SK-N-SH treated with all-trans-retinoic acid at 6 μM for 48 hours (cell line): ENCODE data around the gene KCNG2.
A peak's percentile ranks its signal among the peaks of the same experiment; 100 is the strongest.

ENCODE experiments used
- ATAC-seq: fragments of 200-7000 bp; cut with Tn5 transposase; 3 replicates; pipeline ENCODE4 v1.9.1; 2020; ENCODE audit warnings: mild to moderate bottlenecking, moderate library complexity
- ARNTL ChIP-seq: fragments of 450-650 bp; formaldehyde crosslinking; IDR thresholded peaks from 2 replicates; pipeline ENCODE4 v1.5.0; 2020; ENCODE audit warnings: low read depth, mild to moderate bottlenecking, moderate library complexity, borderline replicate concordance
- BACH2 ChIP-seq: fragments of 250-450 bp; sonication (Bioruptor Pico); IDR thresholded peaks from 2 replicates; pipeline ENCODE4 v1.9.0; 2021; ENCODE audit warnings: mild to moderate bottlenecking, borderline replicate concordance
- CREB5 ChIP-seq: fragments of 250-450 bp; sonication (Bioruptor Pico); IDR thresholded peaks from 2 replicates; pipeline ENCODE4 v1.5.1; 2020; ENCODE audit warnings: low read depth, mild to moderate bottlenecking, moderate library complexity
- CSDC2 ChIP-seq: fragments of 250-450 bp; sonication (Bioruptor Pico); IDR thresholded peaks from 2 replicates; pipeline ENCODE4 v1.5.0; 2020; ENCODE audit warnings: mild to moderate bottlenecking, moderate library complexity
- ESRRG ChIP-seq: fragments of 250-450 bp; sonication (Bioruptor Pico); IDR thresholded peaks from 2 replicates; pipeline ENCODE4 v1.6.1; 2021; ENCODE audit warnings: mild to moderate bottlenecking
- GLIS3 ChIP-seq: fragments of 250-450 bp; sonication (Bioruptor Pico); IDR thresholded peaks from 2 replicates; pipeline ENCODE4 v1.5.0; 2020; ENCODE audit warnings: mild to moderate bottlenecking, moderate library complexity
- PATZ1 ChIP-seq: fragments of 250-450 bp; sonication (Bioruptor Pico); IDR thresholded peaks from 2 replicates; pipeline ENCODE4 v1.8.0; 2020; ENCODE audit warnings: mild to moderate bottlenecking, moderate library complexity, borderline replicate concordance
- PPARA ChIP-seq: fragments of 250-450 bp; sonication (Bioruptor Pico); IDR thresholded peaks from 2 replicates; pipeline ENCODE4 v1.5.0; 2020; ENCODE audit warnings: mild to moderate bottlenecking, borderline replicate concordance
- TOX ChIP-seq: fragments of 250-450 bp; sonication (Bioruptor Pico); IDR thresholded peaks from 2 replicates; pipeline ENCODE4 v1.8.0; 2021; ENCODE audit warnings: mild to moderate bottlenecking, moderate library complexity, borderline replicate concordance
- ZC3H10 ChIP-seq: fragments of 250-450 bp; sonication (Bioruptor Pico); IDR thresholded peaks from 2 replicates; pipeline ENCODE4 v1.5.1; 2021; ENCODE audit warnings: mild to moderate bottlenecking, moderate library complexity
- ZFP3 ChIP-seq: fragments of 250-450 bp; sonication (Bioruptor Pico); IDR thresholded peaks from 2 replicates; pipeline ENCODE4 v1.5.0; 2020; ENCODE audit warnings: mild to moderate bottlenecking, moderate library complexity
- ZFP30 ChIP-seq: fragments of 450-650 bp; formaldehyde crosslinking; IDR thresholded peaks from 2 replicates; pipeline ENCODE4 v1.5.0; 2022; ENCODE audit warnings: mild to moderate bottlenecking, moderate library complexity
- ZNF70 ChIP-seq: fragments of 450-650 bp; formaldehyde crosslinking; IDR thresholded peaks from 2 replicates; pipeline ENCODE4 v1.5.0; 2020; ENCODE audit warnings: mild to moderate bottlenecking, moderate library complexity
- ZNF8 ChIP-seq: fragments of 450-650 bp; formaldehyde crosslinking; IDR thresholded peaks from 2 replicates; pipeline ENCODE4 v1.5.0; 2020; ENCODE audit warnings: mild to moderate bottlenecking, moderate library complexity
- TF ChIP-seq, protein P1 (sequence below): fragments of 250-450 bp; sonication (Bioruptor Pico); IDR thresholded peaks from 2 replicates; pipeline ENCODE4 v1.5.0; 2020; ENCODE audit warnings: mild to moderate bottlenecking, moderate library complexity
- TF ChIP-seq, protein P2 (sequence below): fragments of 250-450 bp; sonication (Bioruptor Pico); IDR thresholded peaks from 2 replicates; pipeline ENCODE4 v1.8.0; 2021; ENCODE audit warnings: low read depth, mild to moderate bottlenecking, moderate library complexity, borderline replicate concordance

KCNG2 gene

DNA sequence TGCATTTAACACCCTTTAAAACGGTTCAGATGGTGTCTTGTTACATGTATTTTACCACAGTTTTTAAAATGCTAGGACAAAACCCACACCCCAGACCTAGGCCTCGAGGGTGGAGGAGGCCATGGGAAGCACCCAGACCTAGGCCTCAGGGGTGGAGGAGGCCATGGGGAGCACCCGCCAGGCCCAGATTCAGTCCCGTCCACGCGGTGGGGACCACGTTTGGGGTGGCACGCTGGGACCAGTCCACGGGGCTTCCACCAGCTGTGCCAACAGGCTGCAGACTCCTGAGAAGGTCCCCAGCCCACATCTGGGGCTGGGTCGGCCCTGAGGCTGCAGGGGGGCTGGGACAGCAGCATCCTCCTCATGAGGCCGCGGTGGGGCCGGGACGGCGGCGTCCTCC lies 90.3 kb downstream of the KCNG2 start:
- no peak for ATAC-seq
- TF ChIP-seq ESRRG (CRISPR knock-in tag) (no peak), PPARA (CRISPR knock-in tag) (no peak), ZC3H10 (CRISPR knock-in tag) (no peak), BACH2 (CRISPR knock-in tag) (no peak), PATZ1 (no peak), ZNF70 (CRISPR knock-in tag) (no peak), CREB5 (CRISPR knock-in tag) (no peak), CSDC2 (CRISPR knock-in tag) (no peak), GLIS3 (CRISPR knock-in tag) (no peak), ZFP3 (CRISPR knock-in tag) (no peak), TOX (CRISPR knock-in tag) (no peak)
- TF ChIP-seq, protein P1, sequence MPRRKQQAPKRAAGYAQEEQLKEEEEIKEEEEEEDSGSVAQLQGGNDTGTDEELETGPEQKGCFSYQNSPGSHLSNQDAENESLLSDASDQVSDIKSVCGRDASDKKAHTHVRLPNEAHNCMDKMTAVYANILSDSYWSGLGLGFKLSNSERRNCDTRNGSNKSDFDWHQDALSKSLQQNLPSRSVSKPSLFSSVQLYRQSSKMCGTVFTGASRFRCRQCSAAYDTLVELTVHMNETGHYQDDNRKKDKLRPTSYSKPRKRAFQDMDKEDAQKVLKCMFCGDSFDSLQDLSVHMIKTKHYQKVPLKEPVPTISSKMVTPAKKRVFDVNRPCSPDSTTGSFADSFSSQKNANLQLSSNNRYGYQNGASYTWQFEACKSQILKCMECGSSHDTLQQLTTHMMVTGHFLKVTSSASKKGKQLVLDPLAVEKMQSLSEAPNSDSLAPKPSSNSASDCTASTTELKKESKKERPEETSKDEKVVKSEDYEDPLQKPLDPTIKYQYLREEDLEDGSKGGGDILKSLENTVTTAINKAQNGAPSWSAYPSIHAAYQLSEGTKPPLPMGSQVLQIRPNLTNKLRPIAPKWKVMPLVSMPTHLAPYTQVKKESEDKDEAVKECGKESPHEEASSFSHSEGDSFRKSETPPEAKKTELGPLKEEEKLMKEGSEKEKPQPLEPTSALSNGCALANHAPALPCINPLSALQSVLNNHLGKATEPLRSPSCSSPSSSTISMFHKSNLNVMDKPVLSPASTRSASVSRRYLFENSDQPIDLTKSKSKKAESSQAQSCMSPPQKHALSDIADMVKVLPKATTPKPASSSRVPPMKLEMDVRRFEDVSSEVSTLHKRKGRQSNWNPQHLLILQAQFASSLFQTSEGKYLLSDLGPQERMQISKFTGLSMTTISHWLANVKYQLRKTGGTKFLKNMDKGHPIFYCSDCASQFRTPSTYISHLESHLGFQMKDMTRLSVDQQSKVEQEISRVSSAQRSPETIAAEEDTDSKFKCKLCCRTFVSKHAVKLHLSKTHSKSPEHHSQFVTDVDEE (CRISPR knock-in tag): no peak
- TF ChIP-seq, protein P2, sequence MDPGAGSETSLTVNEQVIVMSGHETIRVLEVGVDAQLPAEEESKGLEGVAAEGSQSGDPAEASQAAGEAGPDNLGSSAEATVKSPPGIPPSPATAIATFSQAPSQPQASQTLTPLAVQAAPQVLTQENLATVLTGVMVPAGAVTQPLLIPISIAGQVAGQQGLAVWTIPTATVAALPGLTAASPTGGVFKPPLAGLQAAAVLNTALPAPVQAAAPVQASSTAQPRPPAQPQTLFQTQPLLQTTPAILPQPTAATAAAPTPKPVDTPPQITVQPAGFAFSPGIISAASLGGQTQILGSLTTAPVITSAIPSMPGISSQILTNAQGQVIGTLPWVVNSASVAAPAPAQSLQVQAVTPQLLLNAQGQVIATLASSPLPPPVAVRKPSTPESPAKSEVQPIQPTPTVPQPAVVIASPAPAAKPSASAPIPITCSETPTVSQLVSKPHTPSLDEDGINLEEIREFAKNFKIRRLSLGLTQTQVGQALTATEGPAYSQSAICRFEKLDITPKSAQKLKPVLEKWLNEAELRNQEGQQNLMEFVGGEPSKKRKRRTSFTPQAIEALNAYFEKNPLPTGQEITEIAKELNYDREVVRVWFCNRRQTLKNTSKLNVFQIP: no peak

GRCh38 chr18:79889569-79889968 lies 91.8 kb downstream of the KCNG2 start:
- TF ChIP-seq PPARA (CRISPR knock-in tag) (no peak), ZFP3 (CRISPR knock-in tag) (no peak), BACH2 (CRISPR knock-in tag) (no peak), ZFP30 (no peak), ZC3H10 (CRISPR knock-in tag) (no peak)
- TF ChIP-seq, protein P1 (CRISPR knock-in tag): no peak
- ATAC-seq: no peak

DNA sequence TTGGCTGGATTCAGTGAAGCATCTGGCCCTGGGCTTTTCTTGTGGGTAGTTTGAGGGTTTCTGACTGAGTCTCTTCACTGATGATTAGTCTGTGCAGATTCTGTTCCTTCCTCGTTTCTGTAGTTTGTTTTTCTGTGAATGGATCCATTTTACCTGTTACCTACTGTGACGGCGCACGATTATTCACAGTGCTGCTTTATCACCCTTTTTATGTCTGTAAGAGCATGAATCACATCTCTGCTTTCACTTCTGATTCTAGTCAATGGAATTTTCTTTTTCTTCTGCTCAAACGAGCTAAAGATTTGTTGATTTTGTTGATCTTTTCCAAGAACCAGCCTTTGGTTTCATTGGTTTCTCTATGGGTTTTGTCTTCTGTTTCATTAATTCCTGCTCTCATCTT lies 92.9 kb downstream of the KCNG2 start:
- no peak for ATAC-seq
- TF ChIP-seq ARNTL (CRISPR knock-in tag) (no peak), ZC3H10 (CRISPR knock-in tag) (no peak), PPARA (CRISPR knock-in tag) (no peak), ZNF8 (CRISPR knock-in tag) (no peak)

GRCh38 chr18:79896738-79897137 lies 99.0 kb downstream of the KCNG2 start:
- TF ChIP-seq ZFP30 (peak; percentile 84), PPARA (CRISPR knock-in tag) (no peak)
- no peak for ATAC-seq
